SU-DHL-6 (cell line): Measurements from ENCODE around the gene EVI5L.

Experiments
- EZH2phosphoT487 ChIP-seq: fragments of 200-600 bp; sonication (generic), shearing (Covaris generic); conservative IDR thresholded peaks from 2 replicates; pipeline ENCODE4 v1.6.1; 2018; ENCODE audit warnings: mild to moderate bottlenecking, antibody characterized with exemption, low read length, moderate library complexity, mixed read lengths
- TF ChIP-seq, protein P1 (sequence below): fragments of 200-600 bp; sonication (generic); IDR thresholded peaks from one replicate; pipeline ENCODE4 v1.5.1; 2017; ENCODE audit warnings: antibody characterized with exemption, mild to moderate bottlenecking, low read length, moderate library complexity; ENCODE audit not compliant: insufficient read depth, poor library complexity, severe bottlenecking

- TF ChIP-seq, protein P1, sequence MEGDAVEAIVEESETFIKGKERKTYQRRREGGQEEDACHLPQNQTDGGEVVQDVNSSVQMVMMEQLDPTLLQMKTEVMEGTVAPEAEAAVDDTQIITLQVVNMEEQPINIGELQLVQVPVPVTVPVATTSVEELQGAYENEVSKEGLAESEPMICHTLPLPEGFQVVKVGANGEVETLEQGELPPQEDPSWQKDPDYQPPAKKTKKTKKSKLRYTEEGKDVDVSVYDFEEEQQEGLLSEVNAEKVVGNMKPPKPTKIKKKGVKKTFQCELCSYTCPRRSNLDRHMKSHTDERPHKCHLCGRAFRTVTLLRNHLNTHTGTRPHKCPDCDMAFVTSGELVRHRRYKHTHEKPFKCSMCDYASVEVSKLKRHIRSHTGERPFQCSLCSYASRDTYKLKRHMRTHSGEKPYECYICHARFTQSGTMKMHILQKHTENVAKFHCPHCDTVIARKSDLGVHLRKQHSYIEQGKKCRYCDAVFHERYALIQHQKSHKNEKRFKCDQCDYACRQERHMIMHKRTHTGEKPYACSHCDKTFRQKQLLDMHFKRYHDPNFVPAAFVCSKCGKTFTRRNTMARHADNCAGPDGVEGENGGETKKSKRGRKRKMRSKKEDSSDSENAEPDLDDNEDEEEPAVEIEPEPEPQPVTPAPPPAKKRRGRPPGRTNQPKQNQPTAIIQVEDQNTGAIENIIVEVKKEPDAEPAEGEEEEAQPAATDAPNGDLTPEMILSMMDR = no peak
- no peak for TF ChIP-seq EZH2phosphoT487
Observed at GRCh38 chr19:7793493-7793892, 36.5 kb upstream of the EVI5L start.
